Left lobe of liver (tissue), 2 donors: ENCODE measurements around the gene CDH1. TPM values are rescaled to one million over a fixed set of nuclear protein-coding genes. Genes with fewer than 3 reads are reported as not detected.
"Not testable (repeated sequence)": the region's sequence is repeated elsewhere in the genome, so short reads cannot be mapped to it uniquely, and the experiment has no call there.

Source experiments
- ATAC-seq: fragments of 200-7000 bp; cut with Tn5 transposase; one replicate; pipeline ENCODE4 v1.9.1; 2020; ENCODE audit warnings: mild to moderate bottlenecking, moderate library complexity
- DNase-seq: peaks from one replicate; pipeline ENCODE4 v3.0.0-alpha.2; 2020; ENCODE audit warnings: low spot score
- total RNA-seq: library from RNA; stranded (reverse); gene quantifications from one replicate; pipeline ENCODE4 v1.2.1, GENCODE V29; 2021
- donor health status: DM: no; HTN: no; CAD: no; lungs with moderate emphysema.
- donor health status: DM: no; HTN: yes; CAD: no.

CDH1 gene
- total RNA-seq, 1 donor from 2014 or later = 115 TPM

GRCh38 chr16:68786685-68787418, 49.8 kb downstream of the CDH1 start:
- peak; percentile 69 for ATAC-seq

GRCh38 chr16:68787419-68787807, 50.3 kb downstream of the CDH1 start:
- ATAC-seq, DNase-seq: not testable (repeated sequence)

More at GRCh38 chr16:68786685-68787418, 49.8 kb downstream of the CDH1 start:
- DNase-seq = peak; percentile 72

DNA sequence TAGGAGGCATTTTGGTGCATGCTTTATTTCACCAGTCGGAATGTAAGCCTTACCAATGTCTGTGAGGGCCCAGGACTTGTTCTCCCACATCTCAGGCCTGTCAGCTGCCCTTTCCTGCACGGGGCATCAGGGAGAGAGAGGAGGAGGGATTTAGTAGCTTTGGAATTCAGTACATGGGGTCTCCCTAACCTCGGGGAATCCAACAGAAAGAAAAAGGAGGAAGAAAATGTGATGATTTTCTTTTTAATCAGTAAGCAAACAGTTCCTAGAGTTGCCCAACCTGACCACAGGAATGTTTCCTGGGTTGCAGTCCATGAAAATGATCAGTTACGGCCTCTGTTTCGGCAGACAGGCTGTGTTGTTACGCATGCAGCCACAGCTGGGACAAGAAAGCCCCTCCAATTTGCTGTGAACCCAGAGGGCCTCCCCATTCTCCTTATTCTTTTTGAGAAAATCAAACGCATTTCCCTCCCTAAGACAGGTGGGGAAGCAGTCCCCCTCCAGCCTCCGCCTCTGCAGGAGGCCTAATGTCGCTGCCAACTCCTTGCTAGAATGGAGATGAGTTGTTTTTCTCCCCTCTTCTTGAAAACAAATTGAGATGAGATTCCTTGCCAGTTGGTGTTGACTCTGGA, 53.2 kb downstream of the CDH1 start:
- ATAC-seq = peak; percentile 38
- DNase-seq = peak; percentile 66

DNA sequence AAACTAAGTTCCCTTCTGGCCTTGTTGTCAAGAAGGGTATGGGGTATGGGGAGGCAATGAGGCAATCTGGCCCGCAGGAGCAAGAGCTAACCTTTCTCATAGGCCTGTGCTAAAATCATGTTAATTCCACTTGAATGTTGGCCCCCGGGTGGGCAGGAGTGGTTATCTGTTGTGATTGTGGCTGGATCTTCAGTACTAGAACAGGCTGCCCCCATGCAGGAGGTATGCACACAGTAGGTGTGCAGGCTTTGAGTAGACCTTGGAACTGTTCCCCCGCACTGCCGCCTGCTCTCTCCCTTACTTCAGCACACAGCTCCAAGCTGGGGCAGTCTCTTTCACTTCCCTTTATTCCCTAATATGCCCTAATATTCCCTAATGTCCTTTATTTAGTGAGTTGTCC, 53.9 kb downstream of the CDH1 start:
- ATAC-seq = no peak

GRCh38 chr16:68792465-68793324, 55.6 kb downstream of the CDH1 start:
- peak; percentile 91 for DNase-seq

More for the DNA sequence above, 53.9 kb downstream of the CDH1 start:
- DNase-seq = no peak

DNA sequence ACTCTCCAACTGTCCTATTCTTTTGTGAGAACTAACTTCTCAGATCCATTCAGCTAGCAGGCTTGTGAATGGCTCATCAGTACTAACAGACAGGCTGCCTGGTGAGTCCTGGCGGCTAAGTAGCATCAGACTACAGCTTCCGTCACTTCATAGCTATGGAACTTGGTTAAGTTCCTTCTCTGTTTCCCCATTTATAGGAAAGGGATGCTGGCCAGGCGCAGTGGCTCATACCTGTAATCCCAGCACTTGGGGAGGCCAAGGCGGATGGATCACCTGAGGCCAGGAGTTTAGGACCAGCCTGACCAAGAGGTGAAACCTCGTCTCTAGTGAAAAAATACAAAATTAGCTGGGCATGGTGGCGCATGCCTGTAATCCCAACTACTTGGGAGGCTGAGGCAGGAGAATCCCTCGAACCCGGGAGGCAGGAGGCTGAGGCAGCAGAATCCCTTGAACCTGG, 56.3 kb downstream of the CDH1 start:
- no peak for DNase-seq
- peak; percentile 1 for ATAC-seq

More at GRCh38 chr16:68792465-68793324, 55.6 kb downstream of the CDH1 start:
- ATAC-seq = peak; percentile 72

DNA sequence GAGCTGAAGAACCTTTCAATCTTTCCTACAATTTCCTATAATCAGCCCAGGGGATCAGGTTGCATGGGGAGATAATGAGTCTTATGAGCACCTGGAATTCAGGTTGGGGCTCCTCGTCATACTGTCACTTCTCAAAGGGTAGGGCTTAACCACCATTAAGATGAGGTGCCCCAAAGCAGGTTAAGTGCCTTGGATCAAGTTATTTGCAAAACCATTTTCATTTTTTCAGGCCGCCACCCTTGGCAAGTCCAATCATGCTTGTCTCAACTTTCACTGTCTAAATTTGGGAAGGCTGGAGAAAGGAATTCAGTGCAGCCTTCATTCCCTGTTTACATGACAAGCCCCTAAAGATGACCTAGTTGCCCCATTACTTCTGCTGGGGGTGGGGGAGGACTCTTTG, 61.3 kb downstream of the CDH1 start:
- no peak for ATAC-seq
- no peak for DNase-seq

DNA sequence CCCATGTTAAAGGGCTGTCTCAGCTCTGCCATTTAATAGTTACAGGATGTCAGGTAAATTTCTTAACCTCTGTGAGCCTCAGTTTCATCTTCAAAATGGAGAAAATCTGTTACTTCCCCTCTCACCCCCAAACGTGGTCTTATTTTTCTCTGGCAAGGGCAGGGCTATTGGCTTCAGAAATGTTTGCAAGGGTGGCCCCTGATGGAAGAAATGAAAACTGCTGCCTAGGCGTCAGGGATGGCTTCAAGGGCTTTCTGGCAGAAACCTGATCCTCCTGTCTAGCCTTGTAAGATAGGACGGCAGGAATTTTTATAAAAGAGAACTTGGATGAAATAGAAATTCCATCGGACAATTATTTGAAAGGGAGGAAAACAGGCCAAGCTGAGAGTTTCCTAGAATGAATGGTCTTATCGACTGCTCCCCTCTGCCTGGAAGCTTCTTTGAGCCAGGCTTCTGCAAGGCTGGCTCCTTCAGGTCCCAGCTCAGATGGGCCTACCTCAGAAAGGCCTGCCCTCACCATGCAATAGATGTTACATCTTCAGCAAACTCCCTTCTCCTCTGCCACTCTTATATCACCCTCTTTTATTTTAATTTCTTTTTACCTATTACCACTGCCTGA, 63.3 kb downstream of the CDH1 start:
- DNase-seq (no peak), ATAC-seq (peak; percentile 80)

DNA sequence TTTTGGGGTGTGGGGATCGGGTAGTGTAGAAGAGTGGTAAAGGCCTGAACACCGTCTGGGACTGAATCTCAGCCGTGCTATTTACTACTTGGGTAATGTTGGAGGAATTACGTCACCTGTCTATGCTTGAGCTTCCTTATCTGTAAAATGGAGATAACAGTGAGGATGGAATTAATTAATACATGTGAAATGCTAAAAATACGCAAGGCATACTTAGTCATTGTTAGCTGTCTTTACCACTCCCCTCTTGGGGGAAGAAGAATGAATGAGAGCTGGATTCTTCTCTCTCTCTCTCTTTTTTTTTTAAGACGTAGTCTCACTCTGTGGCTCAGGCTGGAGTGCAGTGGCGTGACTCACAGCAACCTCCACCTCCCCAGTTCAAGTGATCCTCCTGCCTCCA, 65.1 kb downstream of the CDH1 start:
- no peak for ATAC-seq
- DNase-seq = no peak

- ATAC-seq (no peak), DNase-seq (no peak)
Observed at GRCh38 chr16:68806422-68806821, 69.3 kb downstream of the CDH1 start.

DNA sequence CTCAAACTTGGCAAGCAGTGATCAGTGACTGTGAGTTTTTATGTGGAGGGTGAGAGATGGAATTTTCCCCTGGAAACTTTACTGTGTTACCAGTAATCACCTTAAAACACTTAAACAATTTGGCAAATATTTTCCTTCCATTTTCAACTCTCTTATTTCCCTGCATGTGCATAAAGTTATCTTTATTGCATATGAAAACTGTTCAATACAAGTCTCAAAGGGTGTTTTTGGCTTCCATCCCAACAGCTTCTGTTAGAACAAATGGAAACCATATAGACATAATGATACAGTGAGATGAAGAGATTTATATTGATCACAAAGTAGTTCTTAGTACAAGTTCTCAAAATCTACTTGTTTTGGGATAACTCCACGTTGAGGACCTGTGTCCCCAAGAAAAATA, 69.9 kb downstream of the CDH1 start:
- ATAC-seq = no peak
- DNase-seq = no peak

DNA sequence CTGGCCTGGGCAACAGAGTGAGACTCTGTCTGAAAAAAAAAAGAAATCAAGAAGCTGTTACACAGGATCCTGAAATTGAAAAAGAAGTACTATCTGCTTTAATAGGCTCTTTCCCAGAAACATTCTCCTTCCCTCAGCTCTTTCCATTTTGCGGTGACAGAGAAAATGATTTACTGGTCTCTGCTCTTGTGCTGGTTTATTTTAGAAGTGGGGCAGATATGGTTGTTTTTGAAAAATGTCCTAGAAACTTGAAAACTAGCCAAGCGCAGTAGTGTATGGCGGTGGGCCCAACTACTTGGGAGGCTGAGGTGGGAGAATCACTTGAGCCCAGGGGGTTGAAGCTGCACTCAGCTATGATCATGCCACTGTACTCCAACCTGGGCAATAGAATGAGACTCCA, 77.4 kb downstream of the CDH1 start:
- DNase-seq (no peak), ATAC-seq (no peak)

DNA sequence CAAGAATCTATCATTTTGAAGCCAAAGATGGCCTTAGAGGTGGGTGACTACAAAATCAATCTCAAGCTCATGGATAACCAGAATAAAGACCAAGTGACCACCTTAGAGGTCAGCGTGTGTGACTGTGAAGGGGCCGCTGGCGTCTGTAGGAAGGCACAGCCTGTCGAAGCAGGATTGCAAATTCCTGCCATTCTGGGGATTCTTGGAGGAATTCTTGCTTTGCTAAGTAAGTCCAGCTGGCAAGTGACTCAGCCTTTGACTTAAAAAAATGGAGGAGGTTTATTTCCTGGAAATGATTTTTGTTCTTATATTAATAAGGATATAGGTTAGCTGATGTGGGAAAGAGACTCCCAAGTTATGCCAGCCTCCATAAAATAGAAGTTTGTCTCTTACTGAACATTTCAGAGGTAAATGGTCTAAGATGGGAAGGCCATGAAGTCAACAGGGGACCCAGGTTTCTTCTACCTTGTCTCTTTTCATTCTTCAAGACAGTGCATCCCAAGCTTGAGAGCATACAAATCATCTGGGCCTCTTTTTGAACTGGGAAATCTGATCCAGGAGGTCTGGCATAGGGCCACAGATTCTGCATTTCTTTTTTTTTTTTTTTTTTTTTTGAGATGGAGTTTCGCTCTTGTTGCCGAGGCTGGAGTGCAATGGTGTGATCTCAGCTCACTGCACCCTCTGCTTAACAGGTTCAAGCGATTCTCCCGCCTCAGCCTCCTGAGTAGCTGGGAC, 86.5 kb downstream of the CDH1 start:
- ATAC-seq = no peak
- DNase-seq = no peak

GRCh38 chr16:68825427-68825826, 88.3 kb downstream of the CDH1 start:
- DNase-seq = no peak

DNA sequence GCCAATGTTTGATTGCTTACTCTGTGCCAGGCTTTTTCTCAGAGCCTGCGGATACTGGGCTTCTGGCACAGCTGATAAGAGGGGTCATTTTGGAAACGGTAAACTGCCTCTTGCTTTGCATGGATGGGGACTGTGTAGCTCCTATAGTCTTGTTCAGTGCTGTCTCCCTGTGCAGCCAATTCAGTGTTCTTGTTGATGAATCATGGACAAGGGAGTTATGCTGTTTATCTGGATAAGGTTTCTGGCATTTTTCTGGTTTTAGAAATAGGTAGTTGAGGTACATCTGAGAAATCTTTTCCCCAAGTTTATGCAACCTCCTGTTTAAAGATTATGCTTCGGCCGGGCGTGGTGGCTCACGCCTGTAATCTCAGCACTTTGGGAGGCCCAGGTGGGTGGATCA, 89.6 kb downstream of the CDH1 start:
- no peak for DNase-seq
- no peak for ATAC-seq

More at GRCh38 chr16:68825427-68825826, 88.3 kb downstream of the CDH1 start:
- peak; percentile 83 for ATAC-seq

- ATAC-seq = no peak
- peak; percentile 11 for DNase-seq
Observed at GRCh38 chr16:68833251-68833650, 96.2 kb downstream of the CDH1 start.

GRCh38 chr16:68834550-68834949, 97.5 kb downstream of the CDH1 start:
- ATAC-seq (peak; percentile 26), DNase-seq (no peak)

GRCh38 chr16:68835970-68836369, 98.9 kb downstream of the CDH1 start:
- DNase-seq (no peak), ATAC-seq (peak; percentile 19)

DNA sequence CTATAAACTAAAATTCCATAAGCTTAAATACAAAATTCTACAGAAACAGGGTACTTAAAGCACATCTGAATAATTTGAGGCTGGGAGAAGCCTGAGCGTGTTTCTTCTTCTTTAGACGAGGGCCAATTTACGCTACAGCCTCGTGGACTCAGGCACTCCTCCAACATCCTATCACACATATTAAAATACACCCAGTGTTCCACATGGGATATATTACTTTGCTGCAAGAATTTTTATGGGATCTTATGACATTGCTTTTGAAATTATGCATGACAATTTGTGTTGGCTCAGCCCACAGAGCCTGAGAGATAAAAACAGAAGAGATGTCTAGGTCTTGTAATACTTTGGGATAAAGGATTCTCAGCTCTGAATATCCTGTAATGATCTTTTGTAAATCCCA, 102.7 kb downstream of the CDH1 start:
- no peak for ATAC-seq
- DNase-seq = no peak

GRCh38 chr16:68842964-68843481, 105.9 kb downstream of the CDH1 start:
- DNase-seq (peak; percentile 45), ATAC-seq (peak; percentile 14)
